ENCODE results near the gene OR10Z1. TPM values are rescaled to one million over a fixed set of nuclear protein-coding genes. Genes with fewer than 3 reads are reported as not detected.

OR10Z1 gene
- total RNA-seq, 1 donor from 2014 or later, result not detected

- no peak for TF ChIP-seq CTCF (conservative IDR thresholded peaks at IDR 0.05)
- Mint-ChIP-seq H3K36me3 (no peaks in the 10 kb centered on the region), H3K27me3 (peaks cover 12% of the 10 kb centered on the region), H3K27ac (no peak overlapping the region), H3K4me3 (no peak overlapping the region), H3K4me1 (ENCODE audit: unreplicated experiment) (no peaks in the 10 kb centered on the region), H3K9me3 (no peaks in the 10 kb centered on the region)
- no peak for DNase-seq (ENCODE audit: extremely low spot score, unreplicated experiment)
These were observed 32.8 kb upstream of the OR10Z1 start for GRCh38 chr1:158572226-158572625.

- Mint-ChIP-seq H3K4me1 (ENCODE audit: unreplicated experiment) (no peaks in the 10 kb centered on the region), H3K27ac (no peak overlapping the region), H3K36me3 (no peaks in the 10 kb centered on the region), H3K4me3 (no peak overlapping the region), H3K27me3 (no peaks in the 10 kb centered on the region), H3K9me3 (no peaks in the 10 kb centered on the region)
- no peak for TF ChIP-seq CTCF (conservative IDR thresholded peaks at IDR 0.05)
- no peak for DNase-seq (ENCODE audit: extremely low spot score, unreplicated experiment)
These were observed 27.5 kb upstream of the OR10Z1 start for GRCh38 chr1:158577561-158577960.

- DNase-seq (ENCODE audit: extremely low spot score, unreplicated experiment), result no peak
- H3K27ac Mint-ChIP-seq, result no peak within 1 kb of the TSS
- no peak for TF ChIP-seq CTCF (conservative IDR thresholded peaks at IDR 0.05)
- no peaks in the 10 kb centered on the region for H3K4me1 Mint-ChIP-seq (ENCODE audit: unreplicated experiment)
- H3K27me3 Mint-ChIP-seq, result no peaks in the 10 kb centered on the region
- no peak within 1 kb of the TSS for H3K4me3 Mint-ChIP-seq
- no peaks in the 10 kb centered on the region for H3K36me3 Mint-ChIP-seq
- no peaks in the 10 kb centered on the region for H3K9me3 Mint-ChIP-seq
These were observed 25.3 kb upstream of the OR10Z1 start, which contains the start of gene OR10X1 for GRCh38 chr1:158579733-158580132. TSS of gene OR10X1 (minus strand) at chr1:158579899. CDS start at chr1:158579899, 0 bp downstream.

GRCh38 chr1:158583962-158584361 lies 21.1 kb upstream of the OR10Z1 start:
- Mint-ChIP-seq H3K4me1 (ENCODE audit: unreplicated experiment) (no peaks in the 10 kb centered on the region), H3K27me3 (no peaks in the 10 kb centered on the region), H3K9me3 (peaks cover 5% of the 10 kb centered on the region), H3K36me3 (no peaks in the 10 kb centered on the region), H3K27ac (no peak overlapping the region), H3K4me3 (no peak overlapping the region)
- DNase-seq (ENCODE audit: extremely low spot score, unreplicated experiment), result no peak
- TF ChIP-seq CTCF (conservative IDR thresholded peaks at IDR 0.05), result no peak

GRCh38 chr1:158586942-158587341 lies 18.1 kb upstream of the OR10Z1 start:
- no peaks in the 10 kb centered on the region for H3K4me1 Mint-ChIP-seq (ENCODE audit: unreplicated experiment)
- H3K27ac Mint-ChIP-seq, result no peak overlapping the region
- no peak for TF ChIP-seq CTCF (conservative IDR thresholded peaks at IDR 0.05)
- peaks cover 5% of the 10 kb centered on the region for H3K9me3 Mint-ChIP-seq
- H3K36me3 Mint-ChIP-seq, result no peaks in the 10 kb centered on the region
- no peak for DNase-seq (ENCODE audit: extremely low spot score, unreplicated experiment)
- no peak overlapping the region for H3K4me3 Mint-ChIP-seq
- H3K27me3 Mint-ChIP-seq, result no peaks in the 10 kb centered on the region

- Mint-ChIP-seq H3K9me3 (peaks cover 5% of the 10 kb centered on the region), H3K4me3 (no peak overlapping the region), H3K27ac (no peak overlapping the region), H3K4me1 (ENCODE audit: unreplicated experiment) (no peaks in the 10 kb centered on the region), H3K27me3 (peaks cover 3% of the 10 kb centered on the region), H3K36me3 (no peaks in the 10 kb centered on the region)
- DNase-seq (ENCODE audit: extremely low spot score, unreplicated experiment), result no peak
- TF ChIP-seq CTCF (conservative IDR thresholded peaks at IDR 0.05), result no peak
These were observed 4.3 kb upstream of the OR10Z1 start for GRCh38 chr1:158600735-158601134.

All from type B pancreatic cell (in vitro differentiated cells).